Measurements from ENCODE around the gene CYREN. TPM values are rescaled to one million over a fixed set of nuclear protein-coding genes. Genes with fewer than 3 reads are reported as not detected.

Gene CYREN
- total RNA-seq: 10 to 100 TPM; 41.8 to 50.6 (median 49.4) TPM

- TF ChIP-seq EP300 (IDR thresholded peaks at IDR 0.05): peak; percentile 13 to 92
- TF ChIP-seq, protein P1, sequence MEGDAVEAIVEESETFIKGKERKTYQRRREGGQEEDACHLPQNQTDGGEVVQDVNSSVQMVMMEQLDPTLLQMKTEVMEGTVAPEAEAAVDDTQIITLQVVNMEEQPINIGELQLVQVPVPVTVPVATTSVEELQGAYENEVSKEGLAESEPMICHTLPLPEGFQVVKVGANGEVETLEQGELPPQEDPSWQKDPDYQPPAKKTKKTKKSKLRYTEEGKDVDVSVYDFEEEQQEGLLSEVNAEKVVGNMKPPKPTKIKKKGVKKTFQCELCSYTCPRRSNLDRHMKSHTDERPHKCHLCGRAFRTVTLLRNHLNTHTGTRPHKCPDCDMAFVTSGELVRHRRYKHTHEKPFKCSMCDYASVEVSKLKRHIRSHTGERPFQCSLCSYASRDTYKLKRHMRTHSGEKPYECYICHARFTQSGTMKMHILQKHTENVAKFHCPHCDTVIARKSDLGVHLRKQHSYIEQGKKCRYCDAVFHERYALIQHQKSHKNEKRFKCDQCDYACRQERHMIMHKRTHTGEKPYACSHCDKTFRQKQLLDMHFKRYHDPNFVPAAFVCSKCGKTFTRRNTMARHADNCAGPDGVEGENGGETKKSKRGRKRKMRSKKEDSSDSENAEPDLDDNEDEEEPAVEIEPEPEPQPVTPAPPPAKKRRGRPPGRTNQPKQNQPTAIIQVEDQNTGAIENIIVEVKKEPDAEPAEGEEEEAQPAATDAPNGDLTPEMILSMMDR (IDR thresholded peaks at IDR 0.05): peak; percentile 75 to 91 (median 88)
- peak; percentile 68 to 69 for TF ChIP-seq POLR2A (IDR thresholded peaks at IDR 0.05)
- Histone ChIP-seq H3K36me3 (peaks cover 0 to 25% (median 0%) of the 10 kb centered on the region in 3 donors), H3K9me3 (no peaks in the 10 kb centered on the region), H3K4me3 (peak within 1 kb of the TSS; percentile 69 to 96 (median 80)), H3K27me3 (no peaks in the 10 kb centered on the region), H3K4me1 (peaks cover 0 to 49% (median 32%) of the 10 kb centered on the region in 4 donors), H3K27ac (peak within 1 kb of the TSS; percentile 90 to 99 (median 95))
- peak; percentile 86 to 90 for DNase-seq (ENCODE audit: low spot score in 2 of 2)
- WGBS, 2 donors: 0% methylated on average over 17 to 36 of the region's 77 CpGs
Observed at GRCh38 chr7:135170274-135170997, at the start of gene CYREN. TSS of gene CYREN (minus strand) at chr7:135170707. CDS start at chr7:135168922, 1,785 bp downstream.

GRCh38 chr7:135217645-135218509 lies 47.4 kb upstream of the CYREN start:
- no peak for DNase-seq (ENCODE audit: low spot score in 2 of 2)
- Histone ChIP-seq H3K4me1 (no peaks in the 10 kb centered on the region), H3K9me3 (no peaks in the 10 kb centered on the region), H3K4me3 (no peak overlapping the region), H3K36me3 (no peaks in the 10 kb centered on the region), H3K27me3 (no peaks in the 10 kb centered on the region), H3K27ac (no peak overlapping the region)
- WGBS, 2 donors: 96 to 97% methylated on average over 5 of the region's 5 CpGs
- TF ChIP-seq POLR2A (IDR thresholded peaks at IDR 0.05) (no peak), EP300 (IDR thresholded peaks at IDR 0.05) (no peak)
- TF ChIP-seq, protein P1 (IDR thresholded peaks at IDR 0.05): no peak

DNA sequence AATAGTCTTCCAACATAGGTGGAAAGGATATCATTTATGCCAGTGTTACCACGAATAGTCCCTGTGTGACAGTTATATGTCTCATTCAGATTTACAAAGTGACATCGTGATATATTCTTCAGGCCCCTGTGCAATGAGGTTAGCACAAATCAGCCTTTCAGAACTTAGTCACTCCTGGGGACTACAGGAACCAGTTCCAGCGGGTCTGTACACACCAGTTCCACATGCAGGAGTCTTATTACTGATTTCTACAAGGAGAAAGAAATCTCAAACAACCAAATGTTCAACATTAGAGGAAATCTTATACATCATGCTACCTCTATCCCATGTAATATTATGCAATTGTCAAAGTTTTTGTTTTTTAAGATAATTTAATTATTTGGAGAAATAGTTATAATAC lies 45.2 kb upstream of the CYREN start:
- TF ChIP-seq, protein P1 (IDR thresholded peaks at IDR 0.05): no peak
- no peak for TF ChIP-seq POLR2A (IDR thresholded peaks at IDR 0.05)
- no peak for TF ChIP-seq EP300 (IDR thresholded peaks at IDR 0.05)
- H3K4me1 ChIP-seq: peaks cover 0 to 3% (median under 1%) of the 10 kb centered on the region in 4 donors
- DNase-seq (ENCODE audit: low spot score in 2 of 2): no peak
- no peaks in the 10 kb centered on the region for H3K9me3 ChIP-seq
- no peak overlapping the region for H3K27ac ChIP-seq
- H3K4me3 ChIP-seq: no peak overlapping the region
- 54 to 73% methylated on average over 3 of the region's 3 CpGs for WGBS, 2 donors
- no peaks in the 10 kb centered on the region for H3K27me3 ChIP-seq
- H3K36me3 ChIP-seq: no peaks in the 10 kb centered on the region

GRCh38 chr7:135215180-135215579 lies 44.7 kb upstream of the CYREN start:
- no peak overlapping the region for H3K4me3 ChIP-seq
- no peaks in the 10 kb centered on the region for H3K9me3 ChIP-seq
- H3K27me3 ChIP-seq: no peaks in the 10 kb centered on the region
- H3K27ac ChIP-seq: no peak overlapping the region
- DNase-seq (ENCODE audit: low spot score in 2 of 2): no peak
- H3K4me1 ChIP-seq: peaks cover 0 to 7% (median 3%) of the 10 kb centered on the region in 4 donors
- 66 to 77% methylated on average over 4 of the region's 4 CpGs for WGBS, 2 donors
- TF ChIP-seq, protein P1 (IDR thresholded peaks at IDR 0.05): no peak
- TF ChIP-seq EP300 (IDR thresholded peaks at IDR 0.05) (no peak), POLR2A (IDR thresholded peaks at IDR 0.05) (no peak)
- H3K36me3 ChIP-seq: no peaks in the 10 kb centered on the region
